ENCODE data around the gene DDX41. TPM values are rescaled to one million over a fixed set of nuclear protein-coding genes. Genes with fewer than 3 reads are reported as not detected.

DDX41 gene
- polyA plus RNA-seq, 3 donors: 44.9 to 178 (median 70.3) TPM

DNA sequence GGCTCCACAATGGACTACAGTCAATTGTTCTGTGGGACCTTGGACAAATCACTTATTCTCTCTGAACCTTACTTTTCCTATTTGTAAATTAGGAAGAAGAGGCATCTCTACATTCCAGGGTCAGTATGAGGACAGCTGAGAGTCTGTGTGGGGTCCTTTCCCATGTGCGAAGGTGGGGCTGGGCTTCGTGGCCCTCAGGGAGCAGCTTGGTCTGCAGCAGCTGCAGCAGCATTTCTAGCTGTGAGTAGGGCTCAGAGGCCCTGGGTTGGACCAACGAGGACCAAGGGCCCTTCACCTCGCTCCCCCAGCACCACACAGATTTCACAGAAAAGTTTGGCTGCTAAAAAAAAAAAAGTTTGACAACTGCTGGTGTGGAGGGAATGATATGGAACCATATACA lies 9.4 kb upstream of the DDX41 start:
- intact Hi-C loops (cut with micrococcal nuclease): no loop called here
- Histone ChIP-seq H2AFZ (ENCODE audit: insufficient read depth, low read depth, low read length, poor library complexity, severe bottlenecking) (no peak overlapping the region), H3K4me2 (replicated peaks; ENCODE audit: extremely low read depth, low read length, poor library complexity, severe bottlenecking) (no peak overlapping the region), H3K79me2 (ENCODE audit: insufficient read depth, low read length) (peaks cover 1% of the 10 kb centered on the region), H3K27ac (ENCODE audit: low read depth in 1 of 2, low read length in 2 of 2) (no peak overlapping the region), H3K27me3 (ENCODE audit: control insufficient read depth in 2 of 2, insufficient read depth in 2 of 2, low read length in 2 of 2) (no peaks in the 10 kb centered on the region), H4K20me1 (ENCODE audit: insufficient read depth, low read length) (peaks cover 51% of the 10 kb centered on the region), H3K4me3 (replicated peaks in 1 of 3; ENCODE audit: low read depth in 2 of 3, low read length in 3 of 3) (no peak overlapping the region), H3K36me3 (replicated peaks in 1 of 2; ENCODE audit: control insufficient read depth in 1 of 2, insufficient read depth in 2 of 2, low read length in 2 of 2) (peaks cover 90 to 93% of the 10 kb centered on the region in 2 donors), H3K9ac (ENCODE audit: insufficient read depth, low read length, poor library complexity, severe bottlenecking) (no peak overlapping the region), H3K4me1 (ENCODE audit: control insufficient read depth in 1 of 2, insufficient read depth in 2 of 2, low read length in 2 of 2) (no peaks in the 10 kb centered on the region), H3K9me3 (replicated peaks in 1 of 2; ENCODE audit: control insufficient read depth in 1 of 2, insufficient read depth in 1 of 2, low read length in 2 of 2) (no peaks in the 10 kb centered on the region)
- WGBS (ENCODE audit: insufficient coverage): 100% methylated on average over 2 of the region's 4 CpGs
- H3K36me3 Mint-ChIP-seq: peaks cover 41 to 50% of the 10 kb centered on the region in 2 donors
- no peak overlapping the region for H3K27ac Mint-ChIP-seq
- H3K9me3 Mint-ChIP-seq: no peaks in the 10 kb centered on the region
- H3K4me3 Mint-ChIP-seq: no peak overlapping the region
- TF ChIP-seq, protein P1, sequence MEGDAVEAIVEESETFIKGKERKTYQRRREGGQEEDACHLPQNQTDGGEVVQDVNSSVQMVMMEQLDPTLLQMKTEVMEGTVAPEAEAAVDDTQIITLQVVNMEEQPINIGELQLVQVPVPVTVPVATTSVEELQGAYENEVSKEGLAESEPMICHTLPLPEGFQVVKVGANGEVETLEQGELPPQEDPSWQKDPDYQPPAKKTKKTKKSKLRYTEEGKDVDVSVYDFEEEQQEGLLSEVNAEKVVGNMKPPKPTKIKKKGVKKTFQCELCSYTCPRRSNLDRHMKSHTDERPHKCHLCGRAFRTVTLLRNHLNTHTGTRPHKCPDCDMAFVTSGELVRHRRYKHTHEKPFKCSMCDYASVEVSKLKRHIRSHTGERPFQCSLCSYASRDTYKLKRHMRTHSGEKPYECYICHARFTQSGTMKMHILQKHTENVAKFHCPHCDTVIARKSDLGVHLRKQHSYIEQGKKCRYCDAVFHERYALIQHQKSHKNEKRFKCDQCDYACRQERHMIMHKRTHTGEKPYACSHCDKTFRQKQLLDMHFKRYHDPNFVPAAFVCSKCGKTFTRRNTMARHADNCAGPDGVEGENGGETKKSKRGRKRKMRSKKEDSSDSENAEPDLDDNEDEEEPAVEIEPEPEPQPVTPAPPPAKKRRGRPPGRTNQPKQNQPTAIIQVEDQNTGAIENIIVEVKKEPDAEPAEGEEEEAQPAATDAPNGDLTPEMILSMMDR (IDR thresholded peaks at IDR 0.05): no peak
- DNase-seq: no peak
- H3K27me3 Mint-ChIP-seq (ENCODE audit: low read depth in 3 of 3): peaks cover 0 to under 1% (median 0%) of the 10 kb centered on the region in 3 donors
- H3K4me1 Mint-ChIP-seq: peaks cover 3% of the 10 kb centered on the region

DNA sequence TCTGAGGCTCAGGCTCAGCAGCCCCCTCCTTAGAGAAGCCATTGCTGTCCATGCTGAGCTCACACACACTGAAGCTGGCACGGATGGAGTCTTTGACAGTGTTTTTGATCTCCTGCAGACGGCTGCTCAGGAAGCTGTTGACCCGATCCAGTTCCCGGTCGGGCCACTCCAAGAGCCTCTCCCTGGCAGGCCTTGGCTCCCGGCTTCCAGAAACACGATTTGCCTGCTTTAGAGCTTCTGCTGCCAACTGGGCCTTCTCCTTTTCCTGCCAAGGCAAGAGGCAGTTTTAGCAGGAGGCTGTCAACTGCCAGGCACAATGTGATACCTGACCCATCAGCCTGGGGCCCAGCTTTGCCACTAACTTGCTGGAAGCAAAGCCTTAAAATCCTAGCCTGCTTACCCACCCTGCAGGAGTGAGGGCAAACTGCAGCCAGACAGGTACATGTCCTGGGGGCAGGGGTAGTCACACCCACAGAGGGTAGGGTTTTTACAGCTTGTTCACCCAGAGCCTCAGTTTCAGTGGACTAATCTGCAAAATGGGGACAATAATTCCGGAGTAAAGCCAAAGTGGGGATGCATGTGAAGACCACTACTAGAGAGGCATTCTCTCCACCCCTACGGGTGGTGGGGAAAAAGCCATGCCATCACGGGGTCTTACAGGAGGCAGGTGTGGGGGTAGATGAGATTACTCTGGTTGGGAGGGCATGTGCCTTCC lies 8.3 kb upstream of the DDX41 start:
- no peaks in the 10 kb centered on the region for H3K9me3 Mint-ChIP-seq
- TF ChIP-seq, protein P1 (IDR thresholded peaks at IDR 0.05): no peak
- H3K36me3 ChIP-seq (replicated peaks in 1 of 2; ENCODE audit: control insufficient read depth in 1 of 2, insufficient read depth in 2 of 2, low read length in 2 of 2): peaks cover 87 to 93% of the 10 kb centered on the region in 2 donors
- DNase-seq: no peak
- no peaks in the 10 kb centered on the region for H3K4me1 ChIP-seq (ENCODE audit: control insufficient read depth in 1 of 2, insufficient read depth in 2 of 2, low read length in 2 of 2)
- H3K4me2 ChIP-seq (replicated peaks; ENCODE audit: extremely low read depth, low read length, poor library complexity, severe bottlenecking): no peak overlapping the region
- H3K27ac Mint-ChIP-seq: peak overlapping the region in 1 of 7 donors; percentile 63
- H3K9me3 ChIP-seq (replicated peaks in 1 of 2; ENCODE audit: control insufficient read depth in 1 of 2, insufficient read depth in 1 of 2, low read length in 2 of 2): no peaks in the 10 kb centered on the region
- no peaks in the 10 kb centered on the region for H3K27me3 ChIP-seq (ENCODE audit: control insufficient read depth in 2 of 2, insufficient read depth in 2 of 2, low read length in 2 of 2)
- peaks cover 0 to 2% (median 0%) of the 10 kb centered on the region in 3 donors for H3K27me3 Mint-ChIP-seq (ENCODE audit: low read depth in 3 of 3)
- H3K4me3 ChIP-seq (replicated peaks in 1 of 3; ENCODE audit: low read depth in 2 of 3, low read length in 3 of 3): no peak overlapping the region
- H3K4me3 Mint-ChIP-seq: no peak overlapping the region
- H3K9ac ChIP-seq (ENCODE audit: insufficient read depth, low read length, poor library complexity, severe bottlenecking): no peak overlapping the region
- no peak overlapping the region for H2AFZ ChIP-seq (ENCODE audit: insufficient read depth, low read depth, low read length, poor library complexity, severe bottlenecking)
- 96% methylated on average over 9 of the region's 10 CpGs for WGBS (ENCODE audit: insufficient coverage)
- no peak overlapping the region for H3K27ac ChIP-seq (ENCODE audit: low read depth in 1 of 2, low read length in 2 of 2)
- H3K79me2 ChIP-seq (ENCODE audit: insufficient read depth, low read length): peaks cover 4% of the 10 kb centered on the region
- peaks cover 42 to 51% of the 10 kb centered on the region in 2 donors for H3K36me3 Mint-ChIP-seq
- intact Hi-C loops (cut with micrococcal nuclease): no loop called here
- no peaks in the 10 kb centered on the region for H3K4me1 Mint-ChIP-seq
- peaks cover 48% of the 10 kb centered on the region for H4K20me1 ChIP-seq (ENCODE audit: insufficient read depth, low read length)

Measured in CD14-positive monocyte (primary cell).